ENCODE results near the gene ATP1B1.

The ATP1B1 gene

GRCh38 chr1:169106095-169106920 is at the start of gene ATP1B1:
ATP1B1 (plus strand) TSS chr1:169106690; CDS start chr1:169106830, 140 bp downstream.
- DNase-seq, result peak; percentile 75

- DNase-seq, result no peak
These were observed 47.1 kb upstream of the ATP1B1 start for GRCh38 chr1:169059421-169059820.

GRCh38 chr1:169060043-169060722 is 46.3 kb upstream of the ATP1B1 start:
- DNase-seq, result no peak

- no peak for DNase-seq
These were observed 45.4 kb upstream of the ATP1B1 start for GRCh38 chr1:169060919-169061639.

GRCh38 chr1:169062152-169062551 is 44.3 kb upstream of the ATP1B1 start:
- no peak for DNase-seq

GRCh38 chr1:169064103-169064502 is 42.4 kb upstream of the ATP1B1 start:
- no peak for DNase-seq

GRCh38 chr1:169070547-169070946 is 35.9 kb upstream of the ATP1B1 start:
- DNase-seq, result no peak

GRCh38 chr1:169070958-169071357 is 35.5 kb upstream of the ATP1B1 start:
- DNase-seq, result no peak

- no peak for DNase-seq
These were observed 33.4 kb upstream of the ATP1B1 start for GRCh38 chr1:169072945-169073725.

- no peak for DNase-seq
These were observed 28.2 kb upstream of the ATP1B1 start for GRCh38 chr1:169078163-169078883.

- DNase-seq, result no peak
These were observed 24.9 kb upstream of the ATP1B1 start for GRCh38 chr1:169081503-169082123.

GRCh38 chr1:169085911-169086310 is 20.6 kb upstream of the ATP1B1 start:
- no peak for DNase-seq

- DNase-seq, result no peak
These were observed 19.7 kb upstream of the ATP1B1 start for GRCh38 chr1:169086603-169087455.

- DNase-seq, result no peak
These were observed 18.6 kb upstream of the ATP1B1 start for GRCh38 chr1:169087876-169088275.

- no peak for DNase-seq
These were observed 16.7 kb upstream of the ATP1B1 start for GRCh38 chr1:169089776-169090175.

GRCh38 chr1:169090308-169090899 is 16.1 kb upstream of the ATP1B1 start:
- peak; percentile 8 for DNase-seq

GRCh38 chr1:169090900-169091311 is 15.6 kb upstream of the ATP1B1 start:
- no peak for DNase-seq

- no peak for DNase-seq
These were observed 15.0 kb upstream of the ATP1B1 start for GRCh38 chr1:169091480-169091941.

GRCh38 chr1:169092399-169092798 is 14.1 kb upstream of the ATP1B1 start:
- no peak for DNase-seq

All from activated CD4-positive, alpha-beta T cell treated with anti-CD3 and anti-CD28 coated beads, Interleukin-2, amount 50 U/mL, for 16 hours (primary cell).